ENCODE data around the gene NECTIN3.

NECTIN3 gene

GRCh38 chr3:111076732-111077131, 5.1 kb downstream of the NECTIN3 start:
- TF ChIP-seq SPI1 (IDR thresholded peaks at IDR 0.05; ENCODE audit: low read depth, low read length) (no peak), TAF1 (IDR thresholded peaks at IDR 0.05; ENCODE audit: low read depth, low read length) (no peak), POLR2A (IDR thresholded peaks at IDR 0.05; ENCODE audit: low read depth, low read length) (no peak), PAX5 (IDR thresholded peaks at IDR 0.05; ENCODE audit: insufficient read depth, low read length, severe bottlenecking) (no peak), POU2F2 (IDR thresholded peaks at IDR 0.05; ENCODE audit: low read depth, low read length) (no peak), POLR2AphosphoS5 (IDR thresholded peaks at IDR 0.05; ENCODE audit: low read depth, low read length) (no peak)
- no peak for FAIRE-seq
- DNase-seq (ENCODE audit: insufficient read length, low spot score): no peak

GRCh38 chr3:111077369-111077768, 5.8 kb downstream of the NECTIN3 start:
- no peak for TF ChIP-seq SPI1 (IDR thresholded peaks at IDR 0.05; ENCODE audit: low read depth, low read length)
- TF ChIP-seq PAX5 (IDR thresholded peaks at IDR 0.05; ENCODE audit: insufficient read depth, low read length, severe bottlenecking): no peak
- no peak for TF ChIP-seq POLR2A (IDR thresholded peaks at IDR 0.05; ENCODE audit: low read depth, low read length)
- TF ChIP-seq POU2F2 (IDR thresholded peaks at IDR 0.05; ENCODE audit: low read depth, low read length): no peak
- TF ChIP-seq TAF1 (IDR thresholded peaks at IDR 0.05; ENCODE audit: low read depth, low read length): no peak
- no peak for TF ChIP-seq POLR2AphosphoS5 (IDR thresholded peaks at IDR 0.05; ENCODE audit: low read depth, low read length)
- no peak for DNase-seq (ENCODE audit: insufficient read length, low spot score)
- FAIRE-seq: no peak

GRCh38 chr3:111080413-111080812, 8.8 kb downstream of the NECTIN3 start:
- no peak for TF ChIP-seq SPI1 (IDR thresholded peaks at IDR 0.05; ENCODE audit: low read depth, low read length)
- no peak for TF ChIP-seq PAX5 (IDR thresholded peaks at IDR 0.05; ENCODE audit: insufficient read depth, low read length, severe bottlenecking)
- no peak for TF ChIP-seq POU2F2 (IDR thresholded peaks at IDR 0.05; ENCODE audit: low read depth, low read length)
- TF ChIP-seq POLR2AphosphoS5 (IDR thresholded peaks at IDR 0.05; ENCODE audit: low read depth, low read length): no peak
- TF ChIP-seq POLR2A (IDR thresholded peaks at IDR 0.05; ENCODE audit: low read depth, low read length): no peak
- TF ChIP-seq TAF1 (IDR thresholded peaks at IDR 0.05; ENCODE audit: low read depth, low read length): no peak
- no peak for DNase-seq (ENCODE audit: insufficient read length, low spot score)

DNA sequence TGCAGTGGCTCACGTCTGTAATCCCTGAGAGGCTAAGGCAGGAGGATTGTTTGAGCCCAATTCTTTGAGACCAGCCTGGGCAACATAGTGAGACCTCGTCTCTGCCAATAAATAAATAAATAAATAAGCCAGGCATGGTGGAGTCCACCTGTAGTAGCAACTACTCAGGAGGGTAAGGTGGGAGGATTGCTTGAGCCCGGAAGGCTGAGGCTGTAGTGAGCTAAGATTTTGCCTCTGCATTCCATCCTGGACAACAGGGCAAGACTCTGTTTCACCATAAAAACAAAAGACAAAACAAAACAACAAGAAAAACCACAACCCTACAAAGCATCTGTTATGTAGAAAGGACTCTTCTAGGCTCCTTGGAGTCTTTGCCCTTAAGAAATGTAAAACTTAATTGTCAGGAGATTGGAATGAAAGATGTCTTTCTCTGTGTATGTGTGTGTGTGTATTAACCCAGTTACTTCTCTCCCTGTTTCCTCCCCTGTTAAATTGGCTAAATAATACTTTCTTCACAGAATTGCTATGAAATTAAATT, 9.5 kb downstream of the NECTIN3 start:
- no peak for FAIRE-seq
- no peak for TF ChIP-seq POLR2A (IDR thresholded peaks at IDR 0.05; ENCODE audit: low read depth, low read length)
- TF ChIP-seq POLR2AphosphoS5 (IDR thresholded peaks at IDR 0.05; ENCODE audit: low read depth, low read length): no peak
- TF ChIP-seq PAX5 (IDR thresholded peaks at IDR 0.05; ENCODE audit: insufficient read depth, low read length, severe bottlenecking): no peak
- no peak for TF ChIP-seq POU2F2 (IDR thresholded peaks at IDR 0.05; ENCODE audit: low read depth, low read length)
- no peak for TF ChIP-seq SPI1 (IDR thresholded peaks at IDR 0.05; ENCODE audit: low read depth, low read length)
- no peak for TF ChIP-seq TAF1 (IDR thresholded peaks at IDR 0.05; ENCODE audit: low read depth, low read length)
- no peak for DNase-seq (ENCODE audit: insufficient read length, low spot score)

More at GRCh38 chr3:111080413-111080812, 8.8 kb downstream of the NECTIN3 start:
- no peak for FAIRE-seq

- DNase-seq (ENCODE audit: insufficient read length, low spot score) (no peak), FAIRE-seq (no peak)
- TF ChIP-seq SPI1 (IDR thresholded peaks at IDR 0.05; ENCODE audit: low read depth, low read length) (no peak), PAX5 (IDR thresholded peaks at IDR 0.05; ENCODE audit: insufficient read depth, low read length, severe bottlenecking) (no peak), POU2F2 (IDR thresholded peaks at IDR 0.05; ENCODE audit: low read depth, low read length) (no peak), POLR2A (IDR thresholded peaks at IDR 0.05; ENCODE audit: low read depth, low read length) (no peak), POLR2AphosphoS5 (IDR thresholded peaks at IDR 0.05; ENCODE audit: low read depth, low read length) (no peak), TAF1 (IDR thresholded peaks at IDR 0.05; ENCODE audit: low read depth, low read length) (no peak)
Observed at GRCh38 chr3:111084911-111085310, 13.3 kb downstream of the NECTIN3 start.

DNA sequence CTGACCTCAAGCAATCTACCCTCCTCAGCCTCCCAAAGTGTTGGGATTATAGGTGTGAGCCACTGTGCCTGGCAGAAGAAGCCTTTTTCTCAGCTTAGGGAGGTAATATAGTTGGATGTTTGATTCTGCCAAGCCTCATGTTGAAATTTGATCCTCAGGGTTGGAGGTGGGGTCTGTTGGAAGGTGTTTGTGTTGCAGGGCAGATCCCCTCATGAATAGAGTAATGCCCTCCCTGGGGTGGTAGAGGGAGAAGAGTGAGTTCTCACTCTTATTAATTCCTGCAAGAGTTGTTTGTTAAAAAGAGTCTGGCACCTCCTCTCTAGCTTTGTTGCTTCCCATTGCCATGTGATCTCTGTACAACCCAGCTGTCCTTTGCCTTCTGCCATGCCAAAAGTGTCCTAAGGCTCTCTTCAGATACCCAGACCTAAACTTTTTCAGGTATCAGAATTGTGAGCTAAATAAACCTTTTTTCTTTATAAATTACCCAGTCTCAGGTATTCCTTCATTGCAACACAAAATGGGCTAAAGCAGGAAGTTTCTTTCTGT, 16.4 kb downstream of the NECTIN3 start:
- FAIRE-seq: no peak

GRCh38 chr3:111096487-111097209, 25.0 kb downstream of the NECTIN3 start:
- DNase-seq (ENCODE audit: insufficient read length, low spot score): no peak
- no peak for FAIRE-seq
- no peak for TF ChIP-seq POU2F2 (IDR thresholded peaks at IDR 0.05; ENCODE audit: low read depth, low read length)
- no peak for TF ChIP-seq SPI1 (IDR thresholded peaks at IDR 0.05; ENCODE audit: low read depth, low read length)
- TF ChIP-seq POLR2A (IDR thresholded peaks at IDR 0.05; ENCODE audit: low read depth, low read length): no peak
- no peak for TF ChIP-seq PAX5 (IDR thresholded peaks at IDR 0.05; ENCODE audit: insufficient read depth, low read length, severe bottlenecking)
- TF ChIP-seq POLR2AphosphoS5 (IDR thresholded peaks at IDR 0.05; ENCODE audit: low read depth, low read length): no peak
- TF ChIP-seq TAF1 (IDR thresholded peaks at IDR 0.05; ENCODE audit: low read depth, low read length): no peak

More for the DNA sequence above, 16.4 kb downstream of the NECTIN3 start:
- DNase-seq (ENCODE audit: insufficient read length, low spot score): no peak
- TF ChIP-seq POLR2AphosphoS5 (IDR thresholded peaks at IDR 0.05; ENCODE audit: low read depth, low read length): no peak
- no peak for TF ChIP-seq SPI1 (IDR thresholded peaks at IDR 0.05; ENCODE audit: low read depth, low read length)
- no peak for TF ChIP-seq POLR2A (IDR thresholded peaks at IDR 0.05; ENCODE audit: low read depth, low read length)
- no peak for TF ChIP-seq POU2F2 (IDR thresholded peaks at IDR 0.05; ENCODE audit: low read depth, low read length)
- TF ChIP-seq PAX5 (IDR thresholded peaks at IDR 0.05; ENCODE audit: insufficient read depth, low read length, severe bottlenecking): no peak
- no peak for TF ChIP-seq TAF1 (IDR thresholded peaks at IDR 0.05; ENCODE audit: low read depth, low read length)

- no peak for FAIRE-seq
- DNase-seq (ENCODE audit: insufficient read length, low spot score): no peak
- no peak for TF ChIP-seq PAX5 (IDR thresholded peaks at IDR 0.05; ENCODE audit: insufficient read depth, low read length, severe bottlenecking)
- no peak for TF ChIP-seq POLR2A (IDR thresholded peaks at IDR 0.05; ENCODE audit: low read depth, low read length)
- no peak for TF ChIP-seq POLR2AphosphoS5 (IDR thresholded peaks at IDR 0.05; ENCODE audit: low read depth, low read length)
- no peak for TF ChIP-seq TAF1 (IDR thresholded peaks at IDR 0.05; ENCODE audit: low read depth, low read length)
- no peak for TF ChIP-seq POU2F2 (IDR thresholded peaks at IDR 0.05; ENCODE audit: low read depth, low read length)
- no peak for TF ChIP-seq SPI1 (IDR thresholded peaks at IDR 0.05; ENCODE audit: low read depth, low read length)
Observed at GRCh38 chr3:111103807-111104206, 32.2 kb downstream of the NECTIN3 start.

GRCh38 chr3:111106993-111107661, 35.5 kb downstream of the NECTIN3 start:
- no peak for TF ChIP-seq POLR2AphosphoS5 (IDR thresholded peaks at IDR 0.05; ENCODE audit: low read depth, low read length)
- TF ChIP-seq TAF1 (IDR thresholded peaks at IDR 0.05; ENCODE audit: low read depth, low read length): no peak
- TF ChIP-seq PAX5 (IDR thresholded peaks at IDR 0.05; ENCODE audit: insufficient read depth, low read length, severe bottlenecking): no peak
- DNase-seq (ENCODE audit: insufficient read length, low spot score): no peak
- FAIRE-seq: no peak

All from GM12891 (cell line).